Esophagus squamous epithelium (tissue), 4 donors: ENCODE data around the gene CD83.

Experiments used
- CTCF ChIP-seq, 6 experiments: fragments of 450-650 bp in 4 of 6; fragments of 200-600 bp in 2 of 6; sonication (generic) in 2 of 6; IDR thresholded peaks; one replicate each; pipeline ENCODE4 v1.5.1; 2016 to 2019; ENCODE audit warnings: antibody characterized with exemption in 6 of 6, mild to moderate bottlenecking in 4 of 6, moderate library complexity in 4 of 6
- POLR2A ChIP-seq, 4 donors: fragments of 450-650 bp; IDR thresholded peaks; one replicate each; pipeline ENCODE4 v1.6.1; 2017; ENCODE audit warnings: antibody characterized with exemption in 4 of 4, mild to moderate bottlenecking in 4 of 4, moderate library complexity in 3 of 4

- TF ChIP-seq POLR2A (IDR thresholded peaks at IDR 0.05) (no peak), CTCF (IDR thresholded peaks at IDR 0.05) (no peak)
Measured at GRCh38 chr6:14131579-14131978, 14.0 kb downstream of the CD83 start.
